Mononuclear cell (primary cell): ENCODE measurements around the gene TLE1. TPM values are rescaled to one million over a fixed set of nuclear protein-coding genes. Genes with fewer than 3 reads are reported as not detected.
"Not testable (repeated sequence)": the region's sequence is repeated elsewhere in the genome, so short reads cannot be mapped to it uniquely, and the experiment has no call there.

Experiments used
- H3K27me3 ChIP-seq: 2 replicates; pipeline ENCODE4 v1.6.0; 2011; ENCODE audit warnings: low read length, control low read depth; ENCODE audit not compliant: insufficient read depth
- H3K4me1 ChIP-seq: 2 replicates; pipeline ENCODE4 v1.5.1; 2011; ENCODE audit warnings: mild to moderate bottlenecking, low read length, control low read depth; ENCODE audit not compliant: insufficient read depth
- H3K4me3 ChIP-seq: 2 replicates; pipeline ENCODE4 v1.5.1; 2011; ENCODE audit warnings: mild to moderate bottlenecking, low read length, moderate library complexity
- H3K9me3 ChIP-seq: 2 replicates; pipeline ENCODE4 v1.5.1; 2011; ENCODE audit warnings: low read depth, mild to moderate bottlenecking, control low read depth, low read length
- total RNA-seq: library from RNA; depleted of rRNA; stranded (reverse); fragments of >200 nt; gene quantifications from one replicate; pipeline ENCODE4 v1.2.3, GENCODE V29; 2012

Gene TLE1
- total RNA-seq, 1 donor: 27.2 TPM

DNA sequence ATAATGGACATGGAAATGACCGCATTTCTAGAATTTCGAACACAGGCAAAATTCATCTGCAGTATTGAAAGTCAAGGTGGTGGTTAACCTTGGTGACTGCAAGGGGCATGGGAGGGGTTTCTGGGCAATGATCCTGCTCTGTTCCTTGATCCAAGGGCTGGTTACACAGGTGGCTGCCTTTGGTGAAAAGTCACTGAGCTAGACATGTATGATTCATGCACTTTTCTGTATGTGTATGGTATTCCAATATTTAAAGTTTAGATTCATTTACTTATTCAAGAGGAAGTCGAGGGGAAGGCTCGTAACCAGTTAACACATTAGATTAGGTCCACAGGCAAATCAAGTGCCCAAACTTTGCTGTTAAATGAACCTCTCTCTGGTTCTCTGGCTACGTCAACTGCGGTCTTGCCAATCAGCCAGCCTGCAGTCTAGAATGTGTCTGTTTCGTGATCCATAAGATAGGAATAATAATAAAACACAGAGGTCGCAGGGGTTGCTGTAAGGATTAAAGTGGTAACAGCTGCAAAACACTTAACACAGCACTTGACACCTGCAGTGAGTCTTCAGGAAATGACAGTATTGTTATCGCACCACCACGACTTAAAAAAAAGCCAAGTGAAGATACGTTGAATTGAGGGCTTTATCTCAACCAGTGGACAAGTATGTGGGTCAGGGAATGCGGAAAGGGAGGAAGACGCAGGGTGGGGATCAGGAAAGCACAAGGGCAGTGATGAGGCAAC, 92.5 kb downstream of the TLE1 start:
- Histone ChIP-seq H3K27me3 (no peaks in the 10 kb centered on the region), H3K4me3 (no peak overlapping the region), H3K9me3 (no peaks in the 10 kb centered on the region), H3K4me1 (peaks cover 48% of the 10 kb centered on the region)

DNA sequence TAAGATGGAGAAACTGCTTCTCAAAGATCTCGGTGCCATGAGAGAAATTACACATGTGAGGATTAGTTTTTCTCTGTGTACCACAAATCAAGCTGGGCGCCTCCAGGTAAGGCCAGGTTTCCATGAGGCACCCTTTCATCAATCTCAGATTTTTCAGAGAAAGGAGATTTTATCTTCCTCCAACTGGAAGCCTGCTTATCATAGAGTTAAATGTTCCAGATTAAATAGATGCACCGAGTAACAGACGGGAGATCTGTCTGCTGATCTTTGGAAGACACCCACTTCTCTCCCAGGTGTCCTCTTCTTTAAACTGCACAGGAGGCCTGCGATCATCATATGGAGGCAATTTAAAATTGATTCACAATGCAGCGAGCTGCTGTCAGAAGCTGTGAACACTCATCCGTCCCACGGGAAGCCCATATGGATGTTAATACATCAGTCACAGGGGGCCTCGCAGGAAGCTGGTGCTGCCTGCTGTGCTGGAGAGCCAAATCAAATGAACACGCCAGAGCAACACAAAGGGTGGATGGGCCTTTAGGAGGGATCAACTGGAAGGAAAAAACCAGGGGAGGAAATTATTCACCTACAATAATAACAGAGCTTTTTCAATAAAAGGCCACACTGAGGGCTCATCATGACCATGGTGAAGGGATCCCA, 93.3 kb downstream of the TLE1 start:
- Histone ChIP-seq H3K9me3 (no peaks in the 10 kb centered on the region), H3K4me1 (peaks cover 48% of the 10 kb centered on the region), H3K4me3 (no peak overlapping the region), H3K27me3 (no peaks in the 10 kb centered on the region)

DNA sequence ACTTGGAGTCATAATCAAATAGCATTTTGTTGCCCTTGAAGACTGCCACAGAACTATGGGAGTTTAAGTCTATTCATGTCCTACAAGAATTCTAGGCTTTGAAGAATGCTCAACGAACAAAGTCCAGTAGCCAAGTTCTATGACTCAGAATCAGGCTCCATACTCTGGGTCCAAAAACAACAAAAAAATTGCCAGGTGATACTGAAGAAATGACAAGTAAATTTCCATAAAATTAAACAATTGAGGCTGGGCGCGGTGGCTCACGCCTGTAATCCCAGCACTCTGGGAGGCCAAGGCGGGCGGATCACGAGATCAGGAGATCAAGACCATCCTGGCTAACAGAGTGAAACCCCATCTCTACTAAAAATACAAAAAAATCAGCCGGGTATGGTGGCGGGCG, 94.1 kb downstream of the TLE1 start:
- H3K4me1 ChIP-seq: peaks cover 48% of the 10 kb centered on the region
- H3K9me3 ChIP-seq, H3K27me3 ChIP-seq, H3K4me3 ChIP-seq: not testable (repeated sequence)

DNA sequence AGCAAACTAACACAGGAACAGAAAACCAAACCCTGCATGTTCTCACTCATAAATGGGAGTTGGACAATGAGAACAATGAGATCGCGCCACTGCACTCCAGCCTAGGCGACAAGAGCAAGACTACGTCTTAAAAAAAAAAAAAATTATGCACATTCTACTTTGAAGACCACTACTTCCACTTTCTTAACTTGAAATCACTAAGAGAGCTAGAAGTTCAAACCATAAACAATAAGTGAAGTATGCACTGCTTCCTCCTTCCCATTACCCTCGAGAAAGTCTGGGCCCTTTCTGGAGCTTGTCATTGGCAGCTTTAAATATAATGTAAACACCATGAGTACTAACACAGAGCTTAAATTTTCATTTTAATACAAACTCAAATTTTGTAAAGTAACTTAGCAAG, 94.9 kb downstream of the TLE1 start:
- no peaks in the 10 kb centered on the region for H3K9me3 ChIP-seq
- no peaks in the 10 kb centered on the region for H3K27me3 ChIP-seq
- H3K4me3 ChIP-seq: no peak overlapping the region
- peaks cover 47% of the 10 kb centered on the region for H3K4me1 ChIP-seq

DNA sequence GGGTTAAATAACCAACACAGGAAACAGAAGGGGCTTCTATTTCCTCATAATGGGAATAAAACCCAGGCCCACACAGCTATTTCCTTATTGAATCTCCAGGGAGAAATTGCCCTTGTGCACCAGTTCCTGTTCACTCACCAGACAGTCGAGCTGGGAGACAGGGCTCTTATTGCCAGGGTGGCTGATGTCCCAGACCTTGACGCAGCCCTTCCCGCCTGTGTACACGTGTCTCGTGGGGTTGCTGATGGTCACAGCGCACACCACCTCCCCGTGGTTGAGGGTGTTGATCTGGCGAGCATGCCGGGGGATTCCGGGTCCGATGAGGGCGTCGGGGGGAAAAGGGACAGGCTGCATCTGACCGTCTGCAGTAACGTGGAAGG, 96.5 kb downstream of the TLE1 start:
- Histone ChIP-seq H3K4me1 (peaks cover 31% of the 10 kb centered on the region), H3K4me3 (no peak overlapping the region), H3K27me3 (no peaks in the 10 kb centered on the region), H3K9me3 (no peaks in the 10 kb centered on the region)

DNA sequence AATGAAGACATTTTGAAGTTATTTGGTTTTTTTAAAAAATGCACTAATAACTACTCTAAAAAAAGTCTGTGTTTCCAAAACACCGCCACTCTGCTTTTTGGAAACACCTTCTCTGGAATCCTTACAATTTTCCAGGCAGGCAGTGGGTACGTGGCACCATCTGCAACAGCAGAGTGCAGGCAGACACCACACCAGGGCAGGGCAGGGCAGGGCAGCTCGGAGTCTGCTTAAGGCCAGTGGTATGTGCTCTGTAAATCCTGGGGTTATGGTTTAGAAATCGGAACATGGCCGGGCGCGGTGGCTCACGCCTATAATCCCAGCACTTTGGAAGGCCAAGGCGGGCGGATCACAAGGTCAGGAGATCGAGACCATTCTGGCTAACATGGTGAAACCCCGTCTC, 97.6 kb downstream of the TLE1 start:
- Histone ChIP-seq H3K27me3 (no peaks in the 10 kb centered on the region), H3K9me3 (no peaks in the 10 kb centered on the region), H3K4me3 (no peak overlapping the region), H3K4me1 (peaks cover 23% of the 10 kb centered on the region)

DNA sequence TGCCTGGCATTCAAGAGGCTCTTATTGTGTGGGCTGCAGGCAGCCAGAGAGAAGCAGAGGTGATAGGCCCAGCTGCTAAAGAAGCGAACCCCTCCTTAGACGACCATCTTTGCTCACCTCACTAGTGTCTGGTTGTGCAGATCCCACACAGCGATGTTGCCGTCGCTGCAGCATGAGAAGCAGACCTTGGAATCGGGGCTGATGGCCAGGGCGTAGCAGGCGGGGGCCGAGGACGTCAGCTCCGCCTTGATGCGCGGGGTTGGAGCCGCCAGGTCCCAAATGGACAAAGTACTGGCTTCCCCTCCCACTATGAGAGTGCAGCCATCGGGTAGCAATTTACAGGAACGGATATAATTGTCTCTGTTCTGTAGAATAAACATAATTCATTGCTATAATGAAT, 98.7 kb downstream of the TLE1 start:
- Histone ChIP-seq H3K4me1 (peaks cover 16% of the 10 kb centered on the region), H3K9me3 (no peaks in the 10 kb centered on the region), H3K4me3 (no peak overlapping the region), H3K27me3 (no peaks in the 10 kb centered on the region)

DNA sequence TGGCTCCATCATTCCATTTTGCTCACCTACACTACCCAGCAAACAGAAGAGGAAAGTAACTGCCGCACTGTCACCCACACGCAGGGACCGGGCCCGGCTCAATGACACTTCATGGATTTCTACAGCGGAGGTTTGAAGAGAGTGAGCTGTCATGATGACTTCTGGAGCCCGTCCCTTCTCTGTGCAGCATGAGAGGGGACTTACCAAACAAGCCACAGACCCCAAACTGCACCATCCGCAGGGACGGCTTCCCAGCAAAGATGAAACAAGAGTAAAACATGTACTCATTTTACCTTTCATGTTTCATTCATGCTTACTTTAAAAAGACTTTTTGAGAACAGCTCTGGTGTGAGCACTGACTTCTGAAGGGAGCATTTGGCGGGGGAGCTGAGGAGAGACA, 99.5 kb downstream of the TLE1 start:
- Histone ChIP-seq H3K4me1 (peaks cover 16% of the 10 kb centered on the region), H3K4me3 (no peak overlapping the region), H3K27me3 (no peaks in the 10 kb centered on the region), H3K9me3 (no peaks in the 10 kb centered on the region)

DNA sequence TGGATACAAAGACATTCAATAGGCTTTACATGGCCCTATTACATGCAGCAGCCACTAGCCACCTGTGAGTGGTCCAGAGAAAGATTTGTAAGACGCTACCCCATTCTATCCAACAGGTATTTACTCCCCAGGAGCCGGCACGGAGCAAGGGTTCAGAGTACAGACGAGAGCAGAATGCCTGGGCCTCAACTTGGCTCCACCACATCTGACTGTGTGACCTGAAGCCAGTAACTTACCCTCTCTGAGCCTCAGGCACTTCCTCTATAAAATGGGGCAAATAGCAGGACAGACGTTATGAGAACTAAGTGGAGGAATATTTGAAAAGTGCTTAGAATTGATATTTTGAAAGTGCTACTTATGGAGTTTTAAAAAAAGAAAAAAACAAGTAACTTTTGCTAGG, 100.0 kb downstream of the TLE1 start:
- Histone ChIP-seq H3K9me3 (no peaks in the 10 kb centered on the region), H3K4me1 (peaks cover 16% of the 10 kb centered on the region), H3K4me3 (no peak overlapping the region), H3K27me3 (no peaks in the 10 kb centered on the region)

DNA sequence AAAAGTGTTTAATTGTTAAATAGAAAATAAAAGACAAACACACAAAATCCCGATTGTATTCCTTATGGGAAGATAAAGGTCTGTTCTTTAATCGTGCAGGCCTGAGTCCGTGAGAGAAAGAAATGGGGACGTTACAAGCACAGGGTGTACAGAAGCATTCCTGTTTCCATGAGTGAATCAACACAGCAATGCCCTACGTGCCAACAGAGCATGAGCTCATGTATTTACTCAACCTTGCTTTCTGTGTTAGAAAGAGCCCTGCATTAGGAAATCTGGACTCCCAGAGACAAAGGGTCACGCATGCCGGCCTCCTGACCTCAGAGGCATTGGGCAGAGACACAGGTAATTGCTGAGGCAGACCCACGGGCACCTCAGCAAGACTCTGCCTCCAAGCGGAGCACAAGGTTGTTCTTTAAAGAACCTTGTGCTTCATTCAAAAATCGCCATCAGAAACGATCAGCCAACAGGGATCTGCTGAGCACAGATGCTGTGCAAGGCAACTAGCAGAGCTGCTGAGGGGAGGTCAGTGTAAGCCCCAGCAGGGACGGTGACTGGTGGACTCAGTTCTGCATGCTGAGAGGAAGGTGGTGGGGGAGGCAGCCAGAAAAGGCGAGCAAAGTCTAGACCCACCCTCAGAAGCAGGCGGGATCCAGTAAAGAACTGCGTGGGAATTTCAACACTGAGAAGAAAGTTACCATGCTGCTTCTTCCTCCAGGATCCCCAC, 101.0 kb downstream of the TLE1 start:
- peaks cover 9% of the 10 kb centered on the region for H3K4me1 ChIP-seq
- no peak overlapping the region for H3K4me3 ChIP-seq
- no peaks in the 10 kb centered on the region for H3K27me3 ChIP-seq
- no peaks in the 10 kb centered on the region for H3K9me3 ChIP-seq

DNA sequence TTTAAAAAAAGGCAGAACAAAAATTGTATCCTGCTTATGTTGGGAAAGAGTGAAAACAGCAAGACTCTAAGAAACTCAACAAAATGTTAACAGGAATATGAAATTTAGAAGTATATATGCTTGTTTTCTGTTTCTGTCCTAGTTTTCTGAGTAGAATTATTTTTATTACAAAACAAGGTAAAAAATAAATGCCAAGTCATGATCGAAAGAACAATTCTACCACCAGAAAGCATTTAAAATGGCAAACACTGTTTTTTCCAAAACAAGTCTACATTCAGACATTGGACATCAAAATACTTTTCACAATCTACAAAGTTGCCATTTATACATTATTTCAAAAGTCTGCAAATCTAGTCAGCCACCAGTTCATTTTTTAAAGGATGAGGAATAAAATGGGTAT, 102.6 kb downstream of the TLE1 start:
- no peaks in the 10 kb centered on the region for H3K4me1 ChIP-seq
- no peaks in the 10 kb centered on the region for H3K9me3 ChIP-seq
- H3K4me3 ChIP-seq: no peak overlapping the region
- H3K27me3 ChIP-seq: no peaks in the 10 kb centered on the region

DNA sequence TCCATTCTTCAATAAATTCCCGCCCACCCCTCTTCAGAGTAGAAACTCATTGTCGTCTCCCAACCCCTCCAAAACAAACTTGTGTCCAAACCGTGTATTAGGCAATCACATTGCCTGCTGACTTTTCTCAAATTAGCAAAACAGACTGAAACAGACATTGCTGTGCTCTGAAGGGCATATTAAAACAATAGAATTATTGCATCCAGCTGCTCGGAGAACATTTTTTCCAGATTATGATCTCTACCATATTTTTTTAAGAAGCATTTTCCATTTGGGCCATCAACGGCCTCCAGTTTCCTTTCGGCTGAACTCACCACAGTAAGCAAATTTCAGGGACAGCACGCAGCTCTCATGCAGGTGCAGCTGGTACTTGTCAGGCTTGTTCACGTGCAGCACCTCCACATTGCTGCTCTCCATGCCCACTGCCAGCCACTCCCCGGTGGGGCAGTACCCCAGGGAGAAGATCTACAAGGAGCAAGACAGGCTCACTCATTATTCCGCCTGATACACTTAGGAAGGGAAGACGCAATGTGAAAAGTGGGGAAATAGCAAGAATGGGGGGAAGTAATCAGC, 104.1 kb downstream of the TLE1 start:
- Histone ChIP-seq H3K9me3 (no peaks in the 10 kb centered on the region), H3K4me1 (no peaks in the 10 kb centered on the region), H3K27me3 (no peaks in the 10 kb centered on the region), H3K4me3 (no peak overlapping the region)

DNA sequence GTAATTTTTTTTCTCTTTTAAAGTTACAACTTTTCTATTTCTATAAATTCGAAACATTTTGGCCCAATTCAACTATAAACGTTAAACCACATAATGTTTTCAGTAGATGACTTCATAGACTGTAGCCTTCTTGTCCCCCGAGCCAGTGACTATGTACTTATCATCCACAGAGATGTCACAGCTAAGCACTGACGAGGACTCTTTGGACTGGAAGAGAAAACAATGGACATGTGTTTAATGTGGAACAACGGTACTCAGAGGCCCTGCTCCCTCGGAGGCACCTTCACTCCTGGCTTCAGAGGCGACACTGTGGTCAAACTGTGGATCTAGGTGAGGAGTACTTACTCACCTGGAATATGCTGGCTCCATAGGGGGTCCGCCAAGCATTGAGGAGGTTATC, 105.2 kb downstream of the TLE1 start:
- no peaks in the 10 kb centered on the region for H3K4me1 ChIP-seq
- H3K9me3 ChIP-seq: no peaks in the 10 kb centered on the region
- no peak overlapping the region for H3K4me3 ChIP-seq
- no peaks in the 10 kb centered on the region for H3K27me3 ChIP-seq

DNA sequence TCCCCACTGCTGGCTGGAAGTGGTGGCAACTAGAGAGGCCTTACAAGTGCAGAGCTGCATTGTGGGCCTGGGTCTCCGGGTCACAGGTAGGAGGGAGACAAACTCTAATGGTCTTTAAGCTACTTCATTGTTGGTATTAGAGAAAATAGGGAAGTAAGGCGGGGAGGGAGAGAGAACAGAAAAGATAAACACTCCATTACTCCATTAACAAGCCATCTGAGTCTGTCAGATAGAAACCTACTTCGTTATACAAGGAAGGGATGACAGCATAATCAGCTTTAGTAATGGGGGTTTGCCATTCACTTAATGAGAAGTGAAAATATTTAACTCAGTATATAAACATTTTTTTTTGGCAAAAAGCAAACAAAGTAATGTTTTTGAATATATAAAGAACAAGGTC, 107.4 kb downstream of the TLE1 start:
- H3K27me3 ChIP-seq: no peaks in the 10 kb centered on the region
- no peaks in the 10 kb centered on the region for H3K4me1 ChIP-seq
- H3K4me3 ChIP-seq: no peak overlapping the region
- no peaks in the 10 kb centered on the region for H3K9me3 ChIP-seq

DNA sequence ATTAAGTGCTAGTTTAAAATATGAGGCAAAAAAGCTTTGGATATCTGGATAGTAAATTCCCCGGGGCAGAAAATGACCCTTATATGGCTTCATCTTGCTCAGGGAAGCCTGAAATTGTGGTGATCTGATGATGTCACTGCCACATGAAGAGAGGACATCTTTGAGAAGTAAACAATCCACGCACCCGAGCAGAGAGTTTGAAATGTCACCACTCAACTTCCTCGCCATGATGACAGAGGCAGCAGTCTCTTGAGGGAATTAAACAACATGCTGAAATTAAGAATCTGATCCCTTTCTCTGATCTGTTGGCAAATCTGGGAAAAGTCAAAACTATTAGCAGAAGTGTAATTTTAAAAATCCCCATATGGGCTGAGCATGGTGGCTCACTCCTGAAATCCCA, 110.0 kb downstream of the TLE1 start:
- Histone ChIP-seq H3K27me3 (no peaks in the 10 kb centered on the region), H3K4me3 (no peak overlapping the region), H3K9me3 (no peaks in the 10 kb centered on the region), H3K4me1 (no peaks in the 10 kb centered on the region)
